Lung (tissue), 12 donors: ENCODE data around the gene TTC9B. TPM values are rescaled to one million over a fixed set of nuclear protein-coding genes. Genes with fewer than 3 reads are reported as not detected.

Experiments
- ATAC-seq: fragments of 200-7000 bp; cut with Tn5 transposase; one replicate; pipeline ENCODE4 v1.9.1; 2020; ENCODE audit warnings: moderate number of reproducible peaks; ENCODE audit not compliant: insufficient read depth, low FRiP score
- DNase-seq, 3 donors: peaks; one replicate each; pipeline ENCODE4 v3.0.0-alpha.2; 2013 to 2017
- H3K27ac ChIP-seq, 2 donors: one replicate each; pipeline ENCODE4 v1.5.1; 2013; ENCODE audit warnings: mild to moderate bottlenecking in 2 of 2, moderate library complexity in 2 of 2, control low read depth in 1 of 2, inconsistent platforms in 1 of 2, low read depth in 1 of 2, low read length in 1 of 2
- H3K27me3 ChIP-seq, 3 donors: one replicate each; pipeline ENCODE4 v1.5.1; 2013; ENCODE audit warnings: low read length in 2 of 3; ENCODE audit not compliant: control insufficient read depth in 3 of 3, insufficient read depth in 3 of 3
- H3K36me3 ChIP-seq, 4 donors: one replicate each; pipeline ENCODE4 v1.5.1; 2013; ENCODE audit warnings: low read length in 4 of 4, mild to moderate bottlenecking in 1 of 4, moderate library complexity in 1 of 4; ENCODE audit not compliant: control insufficient read depth in 4 of 4, insufficient read depth in 4 of 4
- H3K4me1 ChIP-seq, 5 donors: one replicate each; pipeline ENCODE4 v1.5.1; 2013; ENCODE audit warnings: low read length in 5 of 5, mild to moderate bottlenecking in 2 of 5, moderate library complexity in 1 of 5; ENCODE audit not compliant: control insufficient read depth in 5 of 5, insufficient read depth in 5 of 5
- H3K4me3 ChIP-seq: one replicate; pipeline ENCODE4 v1.5.1; 2013; ENCODE audit warnings: mild to moderate bottlenecking, control low read depth, moderate library complexity
- H3K9ac ChIP-seq, 2 donors: one replicate each; pipeline ENCODE4 v1.5.1; 2013; ENCODE audit warnings: low read length in 2 of 2, control low read depth in 1 of 2; ENCODE audit not compliant: insufficient read depth in 1 of 2
- H3K9me3 ChIP-seq, 4 donors: one replicate each; pipeline ENCODE4 v1.5.1; 2013; ENCODE audit warnings: low read length in 3 of 4, mild to moderate bottlenecking in 1 of 4, moderate library complexity in 1 of 4; ENCODE audit not compliant: control insufficient read depth in 4 of 4, insufficient read depth in 3 of 4
- WGBS, 2 donors: extraction: QIAGEN DNeasy Blood & Tissue Kit; methylation state at CpG; one replicate each; pipeline ENCODE4 v1.1.7; 2013; 5-methylcytosine and 5-hydroxymethylcytosine counted together
- polyA plus RNA-seq, 2 donors: library from polyadenylated mRNA; stranded (reverse); fragments of 200-250 nt; gene quantifications; one replicate each; pipeline ENCODE4 v1.2.1, GENCODE V29; 2013
- total RNA-seq, 2 donors: library from RNA; depleted of rRNA in 1 of 2; stranded (reverse); fragments of >200 nt in 1 of 2; gene quantifications; one replicate each; pipeline ENCODE4 v1.2.1, GENCODE V29; 2014 to 2021
- TF ChIP-seq, protein P1 (sequence below): IDR thresholded peaks from 2 replicates; pipeline ENCODE4 v1.5.1; 2012; ENCODE audit warnings: mild to moderate bottlenecking; ENCODE audit errors: control extremely low read depth, extremely low read depth
- donor health status: control.
- donor health status: control.
- donor health status: Bipolar disorder and iron deficiency.
- donor health status: healthy.
- donor health status: DM: yes; HTN: yes; CAD: no.

Gene TTC9B
- total and polyA plus RNA-seq, 4 donors: not detected

DNA sequence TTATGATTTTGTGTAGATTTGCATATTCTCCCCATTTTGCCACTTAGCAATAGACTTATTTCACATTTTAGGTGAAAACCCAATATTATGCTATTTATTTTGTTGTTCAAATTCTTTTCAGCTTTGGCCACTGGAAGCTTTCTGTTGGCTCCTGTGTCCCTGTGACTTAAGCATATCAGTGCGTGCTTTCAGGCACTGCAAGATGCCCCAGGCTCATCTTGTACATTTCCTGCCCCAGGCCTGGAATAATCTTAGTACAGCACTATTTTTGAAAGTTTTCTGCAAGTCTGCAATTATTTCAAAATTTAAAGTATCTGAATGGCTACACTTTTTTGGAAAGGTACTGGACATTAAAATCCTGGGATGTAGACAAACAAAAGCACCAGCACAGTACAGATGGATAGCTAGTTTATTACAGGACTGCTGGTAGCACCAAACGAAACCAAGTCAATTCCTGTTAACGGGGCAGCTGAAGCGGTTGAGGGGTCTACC, 11.8 kb upstream of the TTC9B start:
- no peak overlapping the region for H3K9ac ChIP-seq

GRCh38 chr19:40229484-40229883, 11.3 kb upstream of the TTC9B start:
- DNase-seq (no peak), ATAC-seq (no peak)
- H3K4me3 ChIP-seq: no peak overlapping the region
- no peaks in the 10 kb centered on the region for H3K9me3 ChIP-seq
- H3K9ac ChIP-seq: no peak overlapping the region
- peaks cover 0 to 25% (median 13%) of the 10 kb centered on the region in 3 donors for H3K27me3 ChIP-seq
- WGBS, 2 donors: 44 to 49% methylated on average over 3 of the region's 3 CpGs
- H3K36me3 ChIP-seq: peaks cover 0 to 14% (median 2%) of the 10 kb centered on the region in 4 donors
- TF ChIP-seq, protein P1, sequence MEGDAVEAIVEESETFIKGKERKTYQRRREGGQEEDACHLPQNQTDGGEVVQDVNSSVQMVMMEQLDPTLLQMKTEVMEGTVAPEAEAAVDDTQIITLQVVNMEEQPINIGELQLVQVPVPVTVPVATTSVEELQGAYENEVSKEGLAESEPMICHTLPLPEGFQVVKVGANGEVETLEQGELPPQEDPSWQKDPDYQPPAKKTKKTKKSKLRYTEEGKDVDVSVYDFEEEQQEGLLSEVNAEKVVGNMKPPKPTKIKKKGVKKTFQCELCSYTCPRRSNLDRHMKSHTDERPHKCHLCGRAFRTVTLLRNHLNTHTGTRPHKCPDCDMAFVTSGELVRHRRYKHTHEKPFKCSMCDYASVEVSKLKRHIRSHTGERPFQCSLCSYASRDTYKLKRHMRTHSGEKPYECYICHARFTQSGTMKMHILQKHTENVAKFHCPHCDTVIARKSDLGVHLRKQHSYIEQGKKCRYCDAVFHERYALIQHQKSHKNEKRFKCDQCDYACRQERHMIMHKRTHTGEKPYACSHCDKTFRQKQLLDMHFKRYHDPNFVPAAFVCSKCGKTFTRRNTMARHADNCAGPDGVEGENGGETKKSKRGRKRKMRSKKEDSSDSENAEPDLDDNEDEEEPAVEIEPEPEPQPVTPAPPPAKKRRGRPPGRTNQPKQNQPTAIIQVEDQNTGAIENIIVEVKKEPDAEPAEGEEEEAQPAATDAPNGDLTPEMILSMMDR: no peak
- H3K4me1 ChIP-seq: peaks cover 0 to 23% (median 15%) of the 10 kb centered on the region in 5 donors
- no peak overlapping the region for H3K27ac ChIP-seq

More for the DNA sequence above, 11.8 kb upstream of the TTC9B start:
- H3K27me3 ChIP-seq: peaks cover 0 to 23% (median 10%) of the 10 kb centered on the region in 3 donors
- H3K4me1 ChIP-seq: peaks cover 0 to 23% (median 15%) of the 10 kb centered on the region in 5 donors
- no peak overlapping the region for H3K4me3 ChIP-seq
- no peaks in the 10 kb centered on the region for H3K9me3 ChIP-seq
- TF ChIP-seq, protein P1: no peak
- H3K36me3 ChIP-seq: peaks cover 0 to 19% (median 6%) of the 10 kb centered on the region in 4 donors
- 73 to 74% methylated on average over 4 of the region's 4 CpGs for WGBS, 2 donors
- DNase-seq (no peak), ATAC-seq (no peak)
- H3K27ac ChIP-seq: no peak overlapping the region

GRCh38 chr19:40228863-40229262, 10.7 kb upstream of the TTC9B start:
- H3K9ac ChIP-seq: no peak overlapping the region
- TF ChIP-seq, protein P1: no peak
- H3K9me3 ChIP-seq: no peaks in the 10 kb centered on the region
- no peak for ATAC-seq
- H3K27me3 ChIP-seq: peaks cover 0 to 32% (median 19%) of the 10 kb centered on the region in 3 donors
- 91 to 93% methylated on average over 5 of the region's 5 CpGs for WGBS, 2 donors
- peaks cover 0 to 23% (median 15%) of the 10 kb centered on the region in 5 donors for H3K4me1 ChIP-seq
- no peak for DNase-seq
- no peak overlapping the region for H3K27ac ChIP-seq
- H3K36me3 ChIP-seq: peaks cover 0 to 11% (median 2%) of the 10 kb centered on the region in 4 donors
- H3K4me3 ChIP-seq: no peak overlapping the region

DNA sequence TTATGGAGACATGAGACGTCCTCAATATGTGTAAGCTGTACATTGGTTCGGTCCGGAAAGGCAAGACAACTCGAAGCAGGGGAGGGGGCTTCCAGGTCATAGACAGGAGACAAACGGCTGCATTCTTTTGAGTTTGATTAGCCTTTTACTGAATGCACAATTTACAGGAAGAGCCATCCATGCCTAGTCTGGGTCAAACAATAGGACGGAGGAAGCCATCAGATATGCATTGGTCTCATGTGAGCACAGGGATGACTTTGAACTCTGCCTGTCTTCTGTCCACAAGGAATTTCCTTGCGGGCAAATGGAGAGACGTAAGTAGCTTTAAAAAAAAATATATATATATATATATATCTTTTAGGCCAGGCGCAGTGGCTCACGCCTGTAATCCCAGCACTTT, 10.2 kb upstream of the TTC9B start:
- peaks cover 0 to 23% (median 15%) of the 10 kb centered on the region in 5 donors for H3K4me1 ChIP-seq
- H3K4me3 ChIP-seq: no peak overlapping the region
- H3K27me3 ChIP-seq: peaks cover 0 to 33% (median 24%) of the 10 kb centered on the region in 3 donors
- no peak for DNase-seq
- no peak overlapping the region for H3K9ac ChIP-seq
- WGBS, 2 donors: 44 to 62% methylated on average over 10 of the region's 10 CpGs
- TF ChIP-seq, protein P1: no peak
- ATAC-seq: no peak
- H3K9me3 ChIP-seq: no peaks in the 10 kb centered on the region
- peaks cover 0 to 5% (median 2%) of the 10 kb centered on the region in 4 donors for H3K36me3 ChIP-seq
- no peak overlapping the region for H3K27ac ChIP-seq
